Measurements from ENCODE around the gene CLDN8. TPM values are rescaled to one million over a fixed set of nuclear protein-coding genes. Genes with fewer than 3 reads are reported as not detected.

The CLDN8 gene
- total and polyA plus RNA-seq, 3 donors from 2014 or later = not detected

- Histone ChIP-seq H3K9me3 (no peaks in the 10 kb centered on the region), H3K4me1 (no peaks in the 10 kb centered on the region), H3K36me3 (ENCODE audit: low read depth, missing control alignments) (no peaks in the 10 kb centered on the region), H3K4me3 (no peak overlapping the region), H3K27me3 (no peaks in the 10 kb centered on the region), H3K27ac (no peak overlapping the region)
- intact Hi-C loops (cut with DNase I; ENCODE audit: low total_unique reads) = no loop called here
- TF ChIP-seq POLR2A (IDR thresholded peaks at IDR 0.05) (no peak), CTCF (IDR thresholded peaks at IDR 0.05) (no peak)
- DNase-seq = no peak
Measured at GRCh38 chr21:30243691-30244090, 27.8 kb upstream of the CLDN8 start.

GRCh38 chr21:30240661-30241060 is 24.8 kb upstream of the CLDN8 start:
- H3K4me3 ChIP-seq = no peak overlapping the region
- H3K36me3 ChIP-seq (ENCODE audit: low read depth, missing control alignments) = no peaks in the 10 kb centered on the region
- DNase-seq = no peak
- no peak for TF ChIP-seq POLR2A (IDR thresholded peaks at IDR 0.05)
- no peak for TF ChIP-seq CTCF (IDR thresholded peaks at IDR 0.05)
- intact Hi-C loops (cut with DNase I; ENCODE audit: low total_unique reads) = no loop called here
- no peaks in the 10 kb centered on the region for H3K27me3 ChIP-seq
- H3K27ac ChIP-seq = no peak overlapping the region
- no peaks in the 10 kb centered on the region for H3K9me3 ChIP-seq
- H3K4me1 ChIP-seq = no peaks in the 10 kb centered on the region
- WGBS, 2 donors = 52 to 53% methylated on average over 3 of the region's 3 CpGs

- no peak for DNase-seq
- Histone ChIP-seq H3K9me3 (no peaks in the 10 kb centered on the region), H3K36me3 (ENCODE audit: low read depth, missing control alignments) (no peaks in the 10 kb centered on the region), H3K4me3 (no peak overlapping the region), H3K27ac (no peak overlapping the region), H3K4me1 (no peaks in the 10 kb centered on the region), H3K27me3 (no peaks in the 10 kb centered on the region)
- TF ChIP-seq CTCF (IDR thresholded peaks at IDR 0.05) = no peak
- no peak for TF ChIP-seq POLR2A (IDR thresholded peaks at IDR 0.05)
- intact Hi-C loops (cut with DNase I; ENCODE audit: low total_unique reads) = no loop called here
- 88 to 96% methylated on average over 1 of the region's 1 CpG for WGBS, 2 donors
Measured at GRCh38 chr21:30238168-30238567, 22.3 kb upstream of the CLDN8 start.

- 90% methylated on average over 2 of the region's 2 CpGs for WGBS, 2 donors
- H3K36me3 ChIP-seq (ENCODE audit: low read depth, missing control alignments) = no peaks in the 10 kb centered on the region
- no peak overlapping the region for H3K27ac ChIP-seq
- DNase-seq = no peak
- no peaks in the 10 kb centered on the region for H3K27me3 ChIP-seq
- no peak for TF ChIP-seq POLR2A (IDR thresholded peaks at IDR 0.05)
- TF ChIP-seq CTCF (IDR thresholded peaks at IDR 0.05) = no peak
- no peaks in the 10 kb centered on the region for H3K9me3 ChIP-seq
- no peak overlapping the region for H3K4me3 ChIP-seq
- intact Hi-C loops (cut with DNase I; ENCODE audit: low total_unique reads) = no loop called here
- H3K4me1 ChIP-seq = no peaks in the 10 kb centered on the region
Measured at GRCh38 chr21:30234643-30235042, 18.7 kb upstream of the CLDN8 start.

- H3K9me3 ChIP-seq = no peaks in the 10 kb centered on the region
- no peak for DNase-seq
- 58 to 68% methylated on average over 3 of the region's 3 CpGs for WGBS, 2 donors
- TF ChIP-seq CTCF (IDR thresholded peaks at IDR 0.05) (no peak), POLR2A (IDR thresholded peaks at IDR 0.05) (no peak)
- H3K36me3 ChIP-seq (ENCODE audit: low read depth, missing control alignments) = no peaks in the 10 kb centered on the region
- H3K4me1 ChIP-seq = no peaks in the 10 kb centered on the region
- no peak overlapping the region for H3K4me3 ChIP-seq
- H3K27me3 ChIP-seq = no peaks in the 10 kb centered on the region
- H3K27ac ChIP-seq = no peak overlapping the region
- intact Hi-C loops (cut with DNase I; ENCODE audit: low total_unique reads) = no loop called here
Measured at GRCh38 chr21:30234050-30234449, 18.2 kb upstream of the CLDN8 start.
